NCI-H1417 (cell line): ENCODE results near the gene ZBTB37.
"Not testable (repeated sequence)": the region's sequence is repeated elsewhere in the genome, so short reads cannot be mapped to it uniquely, and the experiment has no call there.

Source experiments
- DNase-seq, 3 experiments: peaks; one replicate each; lab custom pipeline; 2025; lab: John Stamatoyannopoulos, UW

Gene ZBTB37

DNA sequence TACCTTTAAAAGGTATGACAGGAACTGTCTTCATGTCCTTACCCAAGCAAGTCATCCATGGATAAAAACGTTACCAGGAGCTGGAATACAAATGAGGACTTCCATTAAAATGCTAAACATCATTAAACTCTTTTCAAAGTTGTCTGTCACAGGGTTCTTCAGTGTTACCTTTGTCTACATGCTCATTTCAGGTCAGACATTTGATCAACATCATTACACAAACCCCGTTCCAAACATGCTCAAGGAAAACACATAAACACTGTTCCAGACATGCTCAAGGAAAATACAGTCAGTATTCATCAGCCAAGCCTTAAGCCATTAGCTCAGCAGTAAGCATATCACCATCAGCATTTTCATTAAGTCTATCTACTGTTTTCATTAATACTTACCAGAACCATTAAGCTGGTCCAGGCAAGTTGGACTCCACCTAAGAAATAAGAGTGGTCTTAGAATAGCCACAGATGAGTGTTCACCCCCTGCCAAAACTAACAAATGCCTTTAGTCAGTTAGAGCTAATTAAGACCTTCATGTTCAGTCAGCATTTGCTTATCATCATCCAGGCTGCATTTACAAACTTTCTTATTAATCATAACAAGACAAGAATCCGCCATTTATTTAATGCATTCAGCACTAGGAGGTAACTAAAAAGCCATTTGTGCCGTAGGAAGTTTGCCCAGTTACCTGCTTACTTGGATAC, 2.6 kb upstream of the ZBTB37 start:
- DNase-seq: no peak

DNA sequence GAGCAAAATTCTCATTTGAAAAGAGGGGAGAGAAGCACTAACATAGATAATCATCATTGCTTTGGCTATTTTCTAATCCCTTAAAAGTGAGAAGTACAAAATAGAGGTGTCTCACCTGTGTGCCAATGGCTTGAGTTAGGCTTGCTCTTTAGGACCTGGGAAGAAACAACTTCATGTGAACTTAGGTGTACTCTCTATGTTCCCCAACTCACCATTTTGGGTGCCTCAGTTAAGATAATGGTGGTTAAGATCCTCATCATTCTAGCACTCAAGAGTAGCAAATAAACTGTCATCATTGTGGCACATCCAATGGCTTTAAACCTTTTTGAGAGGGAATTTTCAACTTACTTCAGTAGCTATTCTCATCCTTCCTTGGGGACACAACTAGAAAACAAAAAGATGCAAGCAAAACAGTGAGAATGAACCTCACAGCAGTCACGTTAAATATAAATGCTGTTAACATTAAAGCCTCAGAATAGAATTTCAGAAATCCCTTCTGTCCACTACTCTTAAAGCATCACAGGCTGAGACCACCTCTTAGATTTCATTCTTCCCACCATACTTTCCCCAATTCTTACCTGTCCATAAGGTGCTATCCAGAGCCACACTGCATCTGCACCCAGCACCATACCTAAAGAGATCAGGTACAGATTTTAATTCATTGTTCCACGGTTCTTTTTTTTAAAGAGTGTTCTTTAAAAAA, 1.6 kb upstream of the ZBTB37 start:
- DNase-seq: no peak

DNA sequence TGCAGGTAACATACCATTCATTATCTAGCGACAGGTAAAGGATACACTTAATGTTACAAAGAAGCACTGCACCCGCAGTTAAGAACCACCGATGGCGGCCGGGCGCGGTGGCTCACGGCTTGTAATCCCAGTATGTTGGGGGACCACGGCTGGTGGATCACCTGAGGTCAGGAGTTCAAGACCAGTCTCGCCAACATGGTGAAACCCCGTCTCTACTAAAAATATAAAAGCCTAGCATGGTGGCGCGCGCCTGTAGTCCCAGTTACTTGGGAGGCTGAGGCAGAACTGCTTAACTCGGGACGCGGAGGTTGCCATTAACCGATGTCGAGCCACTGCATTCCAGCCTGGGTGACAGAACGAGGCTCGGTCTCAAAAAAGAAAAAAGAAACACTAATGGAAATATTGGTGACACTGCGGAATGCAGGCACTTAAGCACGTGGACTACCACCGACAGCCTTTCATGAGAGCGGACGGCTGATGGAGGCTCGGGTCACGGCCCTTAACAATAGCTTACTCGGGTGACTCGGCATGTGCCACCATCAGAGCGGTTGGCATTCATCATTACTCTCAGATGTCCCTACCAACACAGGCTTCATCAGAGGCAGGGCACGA, 933 bp upstream of the ZBTB37 start:
- no peak for DNase-seq

DNA sequence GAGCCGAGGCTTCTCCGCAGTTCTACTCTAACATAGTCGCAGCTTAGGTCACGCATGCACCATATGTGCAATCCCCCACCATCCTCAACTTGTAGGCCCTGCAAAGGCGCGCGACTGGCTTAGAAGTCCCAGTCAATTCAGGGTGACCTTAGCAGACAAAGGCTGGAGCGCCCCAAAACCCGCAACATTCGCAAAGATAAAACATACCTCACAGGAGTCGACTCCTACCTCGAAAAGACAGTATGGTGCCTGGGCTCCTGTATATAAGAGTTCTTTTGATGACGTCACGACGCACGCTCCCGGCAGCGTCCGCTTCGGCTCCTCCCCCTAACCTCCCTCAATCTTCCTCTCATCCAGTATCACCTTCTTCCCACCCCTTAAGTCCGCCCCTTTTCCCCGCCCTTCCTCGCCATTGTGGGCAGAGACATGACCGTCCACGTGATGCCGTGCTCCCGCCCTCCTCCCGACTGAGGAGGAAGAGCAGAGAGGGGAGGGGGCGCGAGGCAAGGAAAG, 371 bp upstream of the ZBTB37 start, which contains the start of gene GAS5:
TSS of gene GAS5 (minus strand) at position 237 of the 513 bp plus-strand sequence.
- DNase-seq: peak; percentile 99 to 100 (median 100)

DNA sequence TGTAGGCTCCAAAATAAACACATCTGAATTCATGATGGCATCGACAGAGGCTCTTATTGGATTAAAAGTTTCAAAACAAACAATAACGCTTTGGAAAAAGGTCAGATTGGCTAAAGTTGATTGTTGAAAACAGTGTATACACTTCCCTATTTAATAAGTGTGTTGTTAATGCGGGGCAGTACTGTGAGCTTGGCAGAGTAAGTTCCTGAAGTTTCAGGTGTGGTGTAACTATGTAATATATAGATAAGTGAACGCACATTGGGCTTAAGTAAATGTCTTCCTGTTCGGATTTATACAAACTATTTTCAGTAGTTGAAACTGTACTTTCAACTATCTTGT, 810 bp downstream of the ZBTB37 start:
- DNase-seq: no peak

DNA sequence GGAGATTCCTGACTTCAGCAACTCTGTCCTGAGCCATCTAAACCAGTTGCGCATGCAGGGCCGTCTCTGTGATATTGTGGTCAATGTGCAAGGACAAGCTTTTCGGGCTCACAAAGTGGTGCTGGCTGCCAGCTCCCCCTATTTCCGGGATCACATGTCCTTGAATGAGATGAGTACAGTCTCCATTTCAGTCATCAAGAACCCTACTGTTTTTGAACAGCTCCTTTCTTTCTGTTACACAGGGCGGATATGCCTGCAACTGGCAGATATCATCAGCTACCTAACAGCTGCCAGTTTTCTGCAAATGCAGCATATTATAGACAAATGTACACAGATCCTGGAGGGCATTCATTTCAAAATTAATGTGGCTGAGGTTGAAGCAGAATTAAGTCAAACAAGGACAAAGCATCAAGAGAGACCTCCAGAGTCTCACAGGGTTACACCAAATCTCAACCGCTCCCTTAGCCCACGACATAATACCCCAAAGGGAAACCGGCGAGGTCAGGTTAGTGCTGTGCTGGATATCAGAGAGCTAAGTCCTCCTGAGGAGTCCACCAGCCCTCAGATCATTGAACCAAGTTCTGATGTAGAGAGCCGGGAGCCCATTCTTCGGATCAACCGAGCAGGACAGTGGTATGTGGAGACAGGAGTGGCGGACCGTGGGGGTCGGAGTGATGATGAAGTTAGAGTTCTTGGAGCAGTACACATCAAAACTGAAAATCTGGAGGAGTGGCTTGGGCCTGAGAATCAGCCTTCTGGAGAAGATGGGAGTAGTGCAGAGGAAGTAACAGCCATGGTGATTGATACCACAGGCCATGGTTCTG, 2.3 kb downstream of the ZBTB37 start:
- no peak for DNase-seq

DNA sequence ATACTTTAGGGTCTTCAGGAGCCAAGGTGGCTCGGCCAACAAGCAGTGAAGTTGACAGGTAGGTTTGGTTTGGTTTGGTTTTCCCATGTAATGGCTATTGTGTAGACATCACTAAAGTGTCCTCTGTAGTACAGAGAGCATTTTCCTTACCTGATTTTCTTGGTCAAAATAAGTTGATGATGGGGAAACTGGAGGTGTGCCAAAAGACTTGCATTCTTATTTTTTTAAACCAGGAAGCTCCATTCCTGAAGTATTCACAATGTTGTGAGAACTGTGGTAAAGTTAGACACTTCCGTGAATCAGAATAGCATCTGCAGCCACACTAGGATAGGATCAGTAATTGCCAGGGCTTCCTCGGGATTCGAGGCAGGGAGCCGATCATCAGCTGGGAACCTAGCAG, 2.9 kb downstream of the ZBTB37 start:
- DNase-seq: no peak

DNA sequence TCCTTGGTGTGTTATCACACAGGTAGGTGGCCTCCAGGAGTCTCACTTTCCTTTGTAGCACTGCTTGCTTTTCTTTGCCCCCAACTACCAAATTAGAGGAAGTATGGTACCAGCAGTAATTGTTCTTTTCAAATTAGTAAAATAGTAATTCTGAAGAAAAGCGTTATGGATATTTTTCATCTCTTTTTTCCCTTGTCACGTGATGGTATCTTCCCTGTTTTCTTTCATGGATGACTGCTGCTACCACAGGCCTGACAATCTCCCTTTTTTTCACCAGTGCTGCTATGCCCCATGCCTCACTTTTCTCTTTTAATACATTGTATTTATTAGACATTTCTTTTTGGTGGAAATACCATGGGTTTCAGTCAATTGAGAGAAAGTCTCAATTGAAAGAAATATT, 3.3 kb downstream of the ZBTB37 start:
- no peak for DNase-seq

DNA sequence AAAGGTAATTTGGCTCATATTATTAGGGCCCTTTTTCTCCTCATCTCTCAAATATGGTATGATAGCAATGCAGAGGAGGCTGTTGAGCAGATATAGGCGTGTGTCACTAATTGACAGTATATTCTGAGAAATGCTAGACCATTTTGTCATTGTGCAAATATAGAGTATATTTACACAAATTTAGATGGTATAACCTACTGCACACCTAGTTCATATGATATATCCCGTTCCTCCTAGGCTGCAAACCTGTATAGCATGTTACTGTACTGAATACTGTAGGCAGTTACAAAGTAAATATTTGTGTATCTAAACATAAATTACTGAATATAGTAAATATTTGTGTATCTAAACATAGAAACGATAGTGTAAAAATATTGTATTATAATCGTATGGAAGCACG, 8.6 kb downstream of the ZBTB37 start:
- no peak for DNase-seq

DNA sequence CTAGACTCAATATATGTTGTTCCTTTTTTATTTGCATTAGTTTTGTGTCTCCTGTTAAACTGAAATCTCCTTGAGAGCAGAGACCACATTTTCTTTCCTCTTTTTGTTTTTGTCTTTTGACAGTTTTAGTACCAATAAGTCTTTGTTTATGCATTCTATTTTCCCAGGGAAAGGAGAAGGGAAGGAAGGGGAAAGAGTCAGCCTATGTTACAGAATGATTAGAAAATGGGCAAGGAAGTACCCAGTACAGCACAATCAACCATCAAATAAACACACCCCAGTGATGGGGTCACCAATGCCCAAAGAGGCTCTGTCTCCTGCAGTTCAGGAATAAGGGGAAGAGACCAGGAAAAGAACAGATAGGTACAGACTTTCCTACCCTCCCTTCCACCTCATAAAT, 10.1 kb downstream of the ZBTB37 start:
- DNase-seq: no peak

DNA sequence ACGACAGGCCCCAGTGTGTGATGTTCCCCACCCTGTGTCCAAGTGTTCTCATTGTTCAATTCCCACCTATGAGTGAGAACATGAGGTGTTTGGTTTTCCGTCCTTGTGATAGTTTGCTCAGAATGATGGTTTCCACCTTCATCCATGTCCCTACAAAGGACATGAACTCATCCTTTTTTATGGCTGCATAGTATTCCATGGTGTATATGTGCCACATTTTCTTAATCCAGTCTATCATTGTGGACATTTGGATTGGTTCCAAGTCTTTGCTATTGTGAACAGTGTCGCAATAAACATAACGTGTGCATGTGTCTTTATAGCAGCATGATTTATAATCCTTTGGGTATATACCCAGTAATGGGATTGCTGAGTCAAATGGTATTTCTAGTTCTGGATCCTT, 12.9 kb downstream of the ZBTB37 start:
- DNase-seq: not testable (repeated sequence)

DNA sequence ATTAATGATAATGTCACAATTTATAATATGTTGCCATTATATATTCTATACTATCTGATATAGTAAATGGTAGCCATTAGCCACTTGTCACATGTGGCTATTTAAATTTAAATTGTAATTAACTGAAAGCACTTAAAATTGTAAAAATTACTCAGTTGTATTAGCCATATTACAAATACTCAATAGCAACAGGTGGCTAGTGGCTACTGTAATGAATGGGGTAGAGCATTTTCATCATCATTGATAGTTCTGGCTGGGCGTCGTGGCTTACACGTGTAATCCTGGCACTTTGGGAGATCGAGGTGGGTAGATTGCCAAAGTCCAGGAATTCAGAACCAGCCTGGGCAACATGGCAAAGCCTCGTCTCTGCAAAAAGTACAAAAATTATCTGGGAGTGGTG, 16.5 kb downstream of the ZBTB37 start:
- no peak for DNase-seq

DNA sequence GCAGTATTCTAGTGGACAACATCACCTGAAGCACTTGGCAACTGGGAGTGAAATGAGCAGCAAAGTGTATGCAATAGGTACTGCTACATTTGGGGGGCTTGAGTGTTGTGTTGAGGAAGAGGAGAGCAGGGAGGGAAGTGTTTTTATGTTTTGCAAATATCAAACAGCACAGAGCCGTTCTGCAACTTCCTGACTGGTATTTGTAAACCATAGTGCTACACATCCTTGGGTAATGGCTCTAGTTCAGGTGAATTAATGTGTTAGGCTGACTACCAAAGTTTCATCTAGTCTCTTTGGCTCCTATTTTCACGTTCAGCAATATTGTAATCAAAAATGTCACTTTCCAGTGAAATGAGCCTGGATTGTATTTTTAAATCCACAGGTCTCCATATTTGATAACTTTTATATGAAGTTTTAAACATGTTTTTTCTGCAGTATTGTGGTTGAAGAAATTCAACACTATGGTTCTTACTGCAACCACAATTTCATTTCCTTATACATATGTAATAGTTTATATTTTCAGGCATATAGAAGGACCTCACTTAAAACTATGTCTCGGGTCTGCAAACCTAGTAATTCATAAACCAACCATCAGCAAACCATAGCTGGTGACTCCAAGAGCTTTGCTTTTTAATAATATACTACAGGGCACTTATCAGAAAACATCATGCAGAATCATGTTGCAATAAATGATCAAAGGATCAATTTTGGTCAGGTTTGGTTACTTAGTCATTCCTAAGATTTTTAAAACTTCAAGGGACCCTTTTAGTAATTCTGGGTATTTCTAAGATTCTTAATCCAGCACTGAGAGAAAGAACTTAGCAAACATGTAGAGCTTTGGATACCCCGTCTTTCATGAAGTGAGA, 18.8 kb downstream of the ZBTB37 start:
- no peak for DNase-seq

DNA sequence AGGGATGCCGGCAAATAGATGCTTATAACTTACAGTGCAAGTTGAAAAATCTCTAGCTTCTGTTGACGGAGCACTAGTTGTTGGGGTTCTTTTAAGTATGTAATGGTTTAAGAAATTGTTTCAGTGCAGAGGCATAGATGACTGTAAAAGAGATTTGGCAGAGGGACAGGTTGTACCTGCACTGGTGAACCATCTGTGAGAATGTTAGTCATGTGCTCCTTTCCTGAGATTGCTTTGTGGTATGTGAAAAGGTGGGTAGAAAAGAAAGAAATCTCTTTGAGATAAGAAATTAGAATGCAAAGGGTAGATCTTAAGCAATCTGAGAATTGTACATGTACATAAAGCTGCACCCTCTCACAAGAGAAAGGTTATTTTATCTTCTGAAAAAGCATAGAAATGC, 19.4 kb downstream of the ZBTB37 start:
- DNase-seq: no peak

DNA sequence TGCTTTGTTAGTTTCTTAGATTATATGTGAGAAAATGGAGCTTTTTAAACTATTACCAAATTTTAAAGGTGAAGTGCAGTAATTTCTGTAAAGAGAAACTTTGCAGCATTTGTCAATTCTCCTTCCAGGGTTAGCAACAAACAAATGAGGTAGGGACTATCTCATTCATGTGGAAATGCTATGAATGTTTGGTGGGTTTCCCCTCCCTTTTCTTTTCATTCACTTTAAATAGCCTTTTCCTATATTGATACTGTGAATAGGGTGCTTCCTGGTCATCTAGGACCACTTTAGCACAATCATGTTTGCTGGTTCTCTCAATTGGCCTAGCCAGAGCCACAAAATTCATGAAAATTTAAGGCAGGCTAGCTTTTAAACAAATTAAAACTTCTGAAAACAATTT, 20.6 kb downstream of the ZBTB37 start:
- no peak for DNase-seq

DNA sequence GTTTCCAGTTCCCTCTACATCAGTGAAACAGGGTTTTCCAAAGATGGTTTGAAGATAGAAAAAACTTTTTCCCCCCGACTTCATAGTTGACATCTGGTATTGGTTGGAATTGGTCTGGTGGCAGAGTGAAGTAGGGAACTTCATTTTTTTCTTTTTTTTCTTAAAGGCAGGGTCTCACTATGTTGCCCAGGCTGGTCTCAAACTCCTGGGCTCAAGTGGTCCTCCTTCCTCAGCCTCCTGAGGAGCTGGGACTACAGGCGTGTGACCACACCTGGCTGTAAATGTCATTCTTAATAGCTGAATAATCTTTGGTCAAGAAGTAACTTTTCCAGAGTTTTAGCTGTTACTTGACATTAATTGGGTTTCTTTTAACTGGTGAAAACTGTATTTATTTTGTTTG, 21.7 kb downstream of the ZBTB37 start:
- no peak for DNase-seq

DNA sequence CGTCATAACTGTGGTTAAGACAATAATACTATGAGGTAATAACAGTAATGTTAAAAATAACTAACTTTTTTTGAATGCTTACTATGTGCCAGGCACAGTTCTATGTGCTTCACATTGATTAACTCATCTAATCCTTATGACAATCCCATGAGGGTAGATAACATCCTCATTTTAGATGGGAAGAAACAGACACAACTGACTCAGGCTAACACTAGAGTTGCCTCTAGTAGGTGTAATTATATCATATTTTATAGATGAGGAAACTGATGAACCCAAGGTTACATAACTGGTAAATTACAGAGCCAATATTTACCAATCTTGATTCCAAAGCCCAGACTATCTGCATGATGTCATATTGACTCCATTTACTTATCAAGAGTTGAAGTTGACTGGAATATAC, 25.4 kb downstream of the ZBTB37 start:
- no peak for DNase-seq

DNA sequence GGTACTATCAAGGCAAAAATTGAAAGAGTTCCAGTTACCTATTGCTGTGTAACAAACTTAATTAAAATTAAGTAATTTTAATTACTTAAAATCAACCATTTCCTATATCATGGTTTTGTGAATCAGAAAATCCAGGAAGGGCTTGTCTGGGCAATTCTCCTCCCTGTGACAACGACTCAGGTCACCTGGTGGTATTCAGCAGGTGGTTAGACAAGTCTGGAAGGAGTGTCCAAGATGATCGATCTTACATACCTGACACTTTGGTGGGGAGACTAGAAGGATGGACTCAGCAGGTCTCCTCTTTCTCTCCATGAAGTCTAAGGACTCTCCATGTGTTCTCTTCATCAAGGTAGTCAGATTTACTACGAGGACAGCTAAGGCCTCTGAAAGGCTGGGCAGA, 26.0 kb downstream of the ZBTB37 start:
- DNase-seq: no peak

DNA sequence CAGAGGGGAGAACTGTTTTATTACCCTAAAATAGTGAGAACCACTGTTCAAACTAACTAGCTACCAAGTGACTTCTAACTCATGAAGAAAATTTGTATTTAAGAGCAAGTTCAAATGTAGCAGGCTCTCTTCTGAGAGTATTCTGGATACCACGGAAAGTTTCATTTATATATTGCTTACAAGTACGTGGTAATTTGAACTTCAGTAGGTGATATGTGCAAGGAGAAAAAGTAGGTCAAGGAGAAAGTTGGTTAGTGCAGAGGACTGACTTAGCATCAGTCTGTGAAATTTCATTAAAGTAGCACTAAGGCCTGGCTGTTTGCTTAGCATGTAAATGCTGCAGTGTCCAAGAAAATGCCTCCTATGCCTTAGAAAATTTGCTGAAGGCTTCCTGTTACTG, 32.2 kb downstream of the ZBTB37 start:
- no peak for DNase-seq

DNA sequence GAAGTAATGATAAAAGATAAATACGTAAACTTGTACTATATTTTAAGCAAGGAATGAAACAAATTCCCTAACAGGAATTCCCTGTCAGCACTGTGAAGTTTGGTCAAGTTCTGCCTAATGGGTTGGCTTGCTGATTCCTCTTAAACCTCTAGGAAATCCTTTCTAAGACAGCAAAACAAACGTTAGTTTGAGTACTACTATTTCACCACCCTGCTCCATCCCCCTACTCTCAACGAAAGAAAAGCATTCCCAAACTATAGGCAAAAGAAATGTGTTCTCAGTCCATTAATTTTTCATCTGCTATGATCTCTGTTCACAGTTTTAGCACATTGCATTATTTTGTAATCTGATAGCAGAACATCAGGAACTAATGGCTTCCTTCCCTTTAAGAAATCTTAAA, 32.8 kb downstream of the ZBTB37 start:
- DNase-seq: no peak

DNA sequence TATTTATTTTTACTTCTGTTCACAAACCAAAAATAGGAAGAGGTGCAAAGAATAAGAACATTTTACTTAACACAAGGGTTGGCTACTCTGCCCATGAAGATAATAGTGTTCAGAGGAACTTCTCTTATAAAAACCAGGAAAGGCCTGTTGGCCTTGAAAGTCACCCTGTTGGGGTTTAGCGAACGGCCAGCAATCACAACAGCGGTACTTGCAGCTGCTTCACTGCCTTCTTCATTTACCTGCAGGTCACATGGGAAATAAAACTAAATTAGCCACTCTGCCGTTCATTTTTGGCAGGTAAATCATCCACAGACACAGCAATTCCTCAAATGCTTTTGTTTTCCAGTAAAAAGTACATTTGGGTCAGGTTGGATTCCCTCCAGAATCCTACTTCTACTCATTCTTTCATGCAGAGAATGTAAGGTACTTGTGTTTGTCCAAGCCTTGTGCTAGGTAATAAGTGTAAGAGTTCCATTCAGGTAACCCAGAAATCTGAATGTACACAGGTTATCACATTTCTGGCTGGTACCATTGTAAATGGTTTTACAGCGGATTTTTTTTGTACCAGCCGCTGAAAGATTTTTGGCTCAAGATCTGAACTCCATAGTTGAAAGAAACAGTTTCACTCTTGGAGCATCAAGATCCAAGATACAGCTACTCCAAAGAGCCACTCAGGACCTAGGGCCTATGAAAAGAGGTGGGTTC, 35.8 kb downstream of the ZBTB37 start:
- no peak for DNase-seq
